AG09319 (cell line): ENCODE measurements around the gene MED27.
"Not testable (repeated sequence)": the region's sequence is repeated elsewhere in the genome, so short reads cannot be mapped to it uniquely, and the experiment has no call there.

Experiments
- DNase-seq: peaks from one replicate; pipeline ENCODE4 v3.0.0-alpha.2; 2010; ENCODE audit warnings: low read depth; ENCODE audit errors: extremely low read depth
- TF ChIP-seq, protein P1 (sequence below): IDR thresholded peaks from 2 replicates; pipeline ENCODE4 v1.5.1; 2011; ENCODE audit warnings: low read depth, mild to moderate bottlenecking, inconsistent platforms, low read length, moderate library complexity

Gene MED27

DNA sequence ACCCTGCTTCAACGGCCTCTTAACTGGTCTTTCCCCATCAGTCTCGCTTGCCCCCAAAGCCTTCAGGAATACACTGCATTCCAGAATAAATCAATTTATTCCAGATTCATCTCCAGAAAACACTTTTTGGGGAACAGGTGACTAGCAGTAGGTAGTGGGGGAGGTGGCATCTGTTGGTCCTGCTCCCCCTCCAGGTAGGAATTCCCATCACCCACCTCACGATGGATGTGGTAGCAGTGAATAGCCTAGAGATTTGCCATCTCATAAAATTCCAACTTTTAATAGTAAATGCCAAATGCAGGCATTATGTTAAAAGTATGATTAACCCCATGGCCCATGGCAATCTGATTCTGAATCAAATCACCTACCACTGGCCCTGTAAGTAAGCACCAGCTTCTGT lies 142.7 kb downstream of the MED27 start:
- no peak for DNase-seq
- TF ChIP-seq, protein P1, sequence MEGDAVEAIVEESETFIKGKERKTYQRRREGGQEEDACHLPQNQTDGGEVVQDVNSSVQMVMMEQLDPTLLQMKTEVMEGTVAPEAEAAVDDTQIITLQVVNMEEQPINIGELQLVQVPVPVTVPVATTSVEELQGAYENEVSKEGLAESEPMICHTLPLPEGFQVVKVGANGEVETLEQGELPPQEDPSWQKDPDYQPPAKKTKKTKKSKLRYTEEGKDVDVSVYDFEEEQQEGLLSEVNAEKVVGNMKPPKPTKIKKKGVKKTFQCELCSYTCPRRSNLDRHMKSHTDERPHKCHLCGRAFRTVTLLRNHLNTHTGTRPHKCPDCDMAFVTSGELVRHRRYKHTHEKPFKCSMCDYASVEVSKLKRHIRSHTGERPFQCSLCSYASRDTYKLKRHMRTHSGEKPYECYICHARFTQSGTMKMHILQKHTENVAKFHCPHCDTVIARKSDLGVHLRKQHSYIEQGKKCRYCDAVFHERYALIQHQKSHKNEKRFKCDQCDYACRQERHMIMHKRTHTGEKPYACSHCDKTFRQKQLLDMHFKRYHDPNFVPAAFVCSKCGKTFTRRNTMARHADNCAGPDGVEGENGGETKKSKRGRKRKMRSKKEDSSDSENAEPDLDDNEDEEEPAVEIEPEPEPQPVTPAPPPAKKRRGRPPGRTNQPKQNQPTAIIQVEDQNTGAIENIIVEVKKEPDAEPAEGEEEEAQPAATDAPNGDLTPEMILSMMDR: no peak

- TF ChIP-seq, protein P1: no peak
- DNase-seq: no peak
Observed at GRCh38 chr9:131934673-131935072, 145.0 kb downstream of the MED27 start.

DNA sequence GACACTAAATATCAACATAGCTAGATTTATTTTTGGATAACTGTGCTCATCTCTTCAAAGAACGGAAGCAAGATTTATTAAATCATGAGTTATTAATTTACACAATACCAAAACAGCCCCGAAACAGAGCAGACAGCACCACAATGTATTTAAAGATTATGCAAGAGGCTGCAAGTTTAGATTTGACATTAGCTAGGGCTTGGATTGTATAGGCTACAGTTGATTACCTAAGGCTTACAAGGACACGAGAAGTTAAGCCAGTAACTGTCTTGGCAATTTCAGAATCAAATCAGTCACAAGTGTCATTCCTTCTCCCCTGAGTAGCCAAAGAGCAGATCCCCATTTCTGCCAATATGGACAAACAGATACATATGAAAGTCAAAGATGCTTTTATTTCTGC lies 152.6 kb downstream of the MED27 start:
- no peak for DNase-seq
- TF ChIP-seq, protein P1: no peak

GRCh38 chr9:131926360-131926922 lies 153.2 kb downstream of the MED27 start:
- TF ChIP-seq, protein P1: no peak

GRCh38 chr9:131925677-131926177 lies 153.9 kb downstream of the MED27 start:
- TF ChIP-seq, protein P1: no peak
- no peak for DNase-seq

More at GRCh38 chr9:131926360-131926922, 153.2 kb downstream of the MED27 start:
- DNase-seq: no peak

GRCh38 chr9:131923766-131924165 lies 155.9 kb downstream of the MED27 start:
- DNase-seq: no peak
- TF ChIP-seq, protein P1: no peak

- TF ChIP-seq, protein P1: no peak
- DNase-seq: no peak
Observed at GRCh38 chr9:131923132-131923671, 156.5 kb downstream of the MED27 start.

DNA sequence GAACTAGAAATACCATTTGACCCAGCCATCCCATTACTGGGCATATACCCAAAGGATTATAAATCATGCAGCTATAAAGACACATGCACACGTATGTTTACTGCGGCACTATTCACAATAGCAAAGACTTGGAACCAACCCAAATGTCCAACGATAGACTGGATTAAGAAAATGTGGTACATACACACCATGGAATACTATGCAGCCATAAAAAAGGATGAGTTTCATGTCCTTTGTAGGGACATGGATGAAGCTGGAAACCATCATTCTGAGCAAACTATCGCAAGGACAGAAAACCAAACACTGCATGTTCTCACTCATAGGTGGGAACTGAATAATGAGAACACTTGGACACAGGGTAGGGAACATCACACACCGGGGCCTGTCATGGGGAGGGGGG lies 158.0 kb downstream of the MED27 start:
- not testable (repeated sequence) for DNase-seq
